GM18498 (cell line): Measurements from ENCODE around the gene WNT9B.
A peak's percentile ranks its signal among the peaks of the same experiment; 100 is the strongest.
"Not testable (repeated sequence)": the region's sequence is repeated elsewhere in the genome, so short reads cannot be mapped to it uniquely, and the experiment has no call there.

Source experiments
- ATAC-seq: cut with Tn5 transposase; IDR thresholded peaks from one replicate; pipeline ENCODE4 v1.9.1; 2021; ENCODE audit warnings: mild to moderate bottlenecking, moderate library complexity; ENCODE audit not compliant: unreplicated experiment

WNT9B gene

GRCh38 chr17:46903762-46904672, 52.6 kb downstream of the WNT9B start:
- ATAC-seq = no peak

GRCh38 chr17:46908068-46908737, 56.8 kb downstream of the WNT9B start:
- no peak for ATAC-seq

- no peak for ATAC-seq
Measured at GRCh38 chr17:46910179-46910927, 59.0 kb downstream of the WNT9B start.

GRCh38 chr17:46911311-46911710, 59.9 kb downstream of the WNT9B start:
- no peak for ATAC-seq

GRCh38 chr17:46915596-46915995, 64.2 kb downstream of the WNT9B start:
- no peak for ATAC-seq

GRCh38 chr17:46916211-46916610, 64.8 kb downstream of the WNT9B start:
- no peak for ATAC-seq

GRCh38 chr17:46916623-46917022, 65.2 kb downstream of the WNT9B start:
- ATAC-seq = no peak

- no peak for ATAC-seq
Measured at GRCh38 chr17:46917041-46917440, 65.7 kb downstream of the WNT9B start.

- no peak for ATAC-seq
Measured at GRCh38 chr17:46917516-46917915, 66.1 kb downstream of the WNT9B start.

GRCh38 chr17:46921962-46922361, 70.6 kb downstream of the WNT9B start:
- ATAC-seq = not testable (repeated sequence)

- ATAC-seq = no peak
Measured at GRCh38 chr17:46922487-46922803, 71.1 kb downstream of the WNT9B start.

- peak; percentile 88 for ATAC-seq
Measured at GRCh38 chr17:46922804-46923635, 71.6 kb downstream of the WNT9B start, which contains the start of gene GOSR2. GOSR2 (plus strand) TSS chr17:46923160; CDS start chr17:46923193, 33 bp downstream.

GRCh38 chr17:46925185-46925868, 73.9 kb downstream of the WNT9B start:
- no peak for ATAC-seq

GRCh38 chr17:46928467-46929261, 77.3 kb downstream of the WNT9B start:
- no peak for ATAC-seq

- ATAC-seq = no peak
Measured at GRCh38 chr17:46929413-46929812, 78.0 kb downstream of the WNT9B start.

GRCh38 chr17:46930051-46930450, 78.7 kb downstream of the WNT9B start:
- no peak for ATAC-seq

- ATAC-seq = no peak
Measured at GRCh38 chr17:46931596-46931995, 80.2 kb downstream of the WNT9B start.

GRCh38 chr17:46935658-46936266, 84.4 kb downstream of the WNT9B start:
- ATAC-seq = no peak
